ENCODE data around the gene CHSY3. TPM values are rescaled to one million over a fixed set of nuclear protein-coding genes. Genes with fewer than 3 reads are reported as not detected.

CHSY3 gene
- polyA plus RNA-seq, 1 donor from 2014 or later = 0.40 TPM

- Histone ChIP-seq H3K4me2 (ENCODE audit: low read length) (no peak overlapping the region), H3K4me3 (ENCODE audit: low read length) (no peak overlapping the region), H2AFZ (ENCODE audit: low read depth, low read length) (no peak overlapping the region), H4K20me1 (ENCODE audit: insufficient read depth) (no peaks in the 10 kb centered on the region), H3K27me3 (ENCODE audit: insufficient read depth, low read depth, low read length) (no peaks in the 10 kb centered on the region), H3K27ac (ENCODE audit: low read length) (no peak overlapping the region), H3K9me3 (ENCODE audit: low read length) (no peaks in the 10 kb centered on the region), H3K79me2 (replicated peaks; ENCODE audit: insufficient read depth, low read length) (no peaks in the 10 kb centered on the region), H3F3A (ENCODE audit: insufficient read depth, low read length, poor library complexity, severe bottlenecking) (no peaks in the 10 kb centered on the region), H3K36me3 (ENCODE audit: insufficient read depth, low read length) (no peaks in the 10 kb centered on the region), H3K9ac (ENCODE audit: low read length) (no peak overlapping the region), H3K9me2 (ENCODE audit: insufficient read depth, low read length) (no peaks in the 10 kb centered on the region)
- TF ChIP-seq SMC3 (conservative IDR thresholded peaks at IDR 0.05; ENCODE audit: poor library complexity) (no peak), TAF1 (IDR thresholded peaks at IDR 0.05; ENCODE audit: low read depth) (no peak), MXI1 (conservative IDR thresholded peaks at IDR 0.05; ENCODE audit: poor library complexity, severe bottlenecking) (no peak), REST (IDR thresholded peaks at IDR 0.05; ENCODE audit: borderline replicate concordance) (no peak), CTCF (IDR thresholded peaks at IDR 0.05; ENCODE audit: poor library complexity, severe bottlenecking) (no peak), EP300 (conservative IDR thresholded peaks at IDR 0.05; ENCODE audit: poor library complexity, severe bottlenecking) (no peak)
These were observed 39.7 kb downstream of the CHSY3 start for GRCh38 chr5:129943936-129944335.

- no peak overlapping the region for H3K4me2 ChIP-seq (ENCODE audit: low read length)
- H3K9me3 ChIP-seq (ENCODE audit: low read length) = no peaks in the 10 kb centered on the region
- H3K9ac ChIP-seq (ENCODE audit: low read length) = no peak overlapping the region
- no peaks in the 10 kb centered on the region for H3K79me2 ChIP-seq (replicated peaks; ENCODE audit: insufficient read depth, low read length)
- no peaks in the 10 kb centered on the region for H4K20me1 ChIP-seq (ENCODE audit: insufficient read depth)
- H2AFZ ChIP-seq (ENCODE audit: low read depth, low read length) = no peak overlapping the region
- H3K4me3 ChIP-seq (ENCODE audit: low read length) = no peak overlapping the region
- no peaks in the 10 kb centered on the region for H3K36me3 ChIP-seq (ENCODE audit: insufficient read depth, low read length)
- no peaks in the 10 kb centered on the region for H3F3A ChIP-seq (ENCODE audit: insufficient read depth, low read length, poor library complexity, severe bottlenecking)
- H3K27ac ChIP-seq (ENCODE audit: low read length) = no peak overlapping the region
- no peaks in the 10 kb centered on the region for H3K27me3 ChIP-seq (ENCODE audit: insufficient read depth, low read depth, low read length)
- no peak for TF ChIP-seq MXI1 (conservative IDR thresholded peaks at IDR 0.05; ENCODE audit: poor library complexity, severe bottlenecking)
- TF ChIP-seq SMC3 (conservative IDR thresholded peaks at IDR 0.05; ENCODE audit: poor library complexity) = no peak
- no peak for TF ChIP-seq EZH2 (IDR thresholded peaks at IDR 0.05; ENCODE audit: borderline replicate concordance, insufficient read depth, low read length, poor library complexity, severe bottlenecking)
- no peak for TF ChIP-seq REST (IDR thresholded peaks at IDR 0.05; ENCODE audit: borderline replicate concordance)
- TF ChIP-seq EP300 (conservative IDR thresholded peaks at IDR 0.05; ENCODE audit: poor library complexity, severe bottlenecking) = no peak
- TF ChIP-seq POLR2AphosphoS5 (IDR thresholded peaks at IDR 0.05) = no peak
- TF ChIP-seq CTCF (IDR thresholded peaks at IDR 0.05; ENCODE audit: poor library complexity, severe bottlenecking) = no peak
- no peak for TF ChIP-seq RAD21 (conservative IDR thresholded peaks at IDR 0.05)
- TF ChIP-seq TAF1 (IDR thresholded peaks at IDR 0.05; ENCODE audit: low read depth) = no peak
- H3K9me2 ChIP-seq (ENCODE audit: insufficient read depth, low read length) = no peaks in the 10 kb centered on the region
These were observed 40.8 kb downstream of the CHSY3 start for GRCh38 chr5:129945028-129945427.

Measured in neural cell (in vitro differentiated cells).